SW 1271 (cell line): ENCODE results near the gene SLC22A13.
"Not testable (repeated sequence)": the region's sequence is repeated elsewhere in the genome, so short reads cannot be mapped to it uniquely, and the experiment has no call there.

Experiments
- DNase-seq, 2 experiments: peaks; one replicate each; lab custom pipeline; 2025; lab: John Stamatoyannopoulos, UW

Gene SLC22A13, protein sequence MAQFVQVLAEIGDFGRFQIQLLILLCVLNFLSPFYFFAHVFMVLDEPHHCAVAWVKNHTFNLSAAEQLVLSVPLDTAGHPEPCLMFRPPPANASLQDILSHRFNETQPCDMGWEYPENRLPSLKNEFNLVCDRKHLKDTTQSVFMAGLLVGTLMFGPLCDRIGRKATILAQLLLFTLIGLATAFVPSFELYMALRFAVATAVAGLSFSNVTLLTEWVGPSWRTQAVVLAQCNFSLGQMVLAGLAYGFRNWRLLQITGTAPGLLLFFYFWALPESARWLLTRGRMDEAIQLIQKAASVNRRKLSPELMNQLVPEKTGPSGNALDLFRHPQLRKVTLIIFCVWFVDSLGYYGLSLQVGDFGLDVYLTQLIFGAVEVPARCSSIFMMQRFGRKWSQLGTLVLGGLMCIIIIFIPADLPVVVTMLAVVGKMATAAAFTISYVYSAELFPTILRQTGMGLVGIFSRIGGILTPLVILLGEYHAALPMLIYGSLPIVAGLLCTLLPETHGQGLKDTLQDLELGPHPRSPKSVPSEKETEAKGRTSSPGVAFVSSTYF

DNA sequence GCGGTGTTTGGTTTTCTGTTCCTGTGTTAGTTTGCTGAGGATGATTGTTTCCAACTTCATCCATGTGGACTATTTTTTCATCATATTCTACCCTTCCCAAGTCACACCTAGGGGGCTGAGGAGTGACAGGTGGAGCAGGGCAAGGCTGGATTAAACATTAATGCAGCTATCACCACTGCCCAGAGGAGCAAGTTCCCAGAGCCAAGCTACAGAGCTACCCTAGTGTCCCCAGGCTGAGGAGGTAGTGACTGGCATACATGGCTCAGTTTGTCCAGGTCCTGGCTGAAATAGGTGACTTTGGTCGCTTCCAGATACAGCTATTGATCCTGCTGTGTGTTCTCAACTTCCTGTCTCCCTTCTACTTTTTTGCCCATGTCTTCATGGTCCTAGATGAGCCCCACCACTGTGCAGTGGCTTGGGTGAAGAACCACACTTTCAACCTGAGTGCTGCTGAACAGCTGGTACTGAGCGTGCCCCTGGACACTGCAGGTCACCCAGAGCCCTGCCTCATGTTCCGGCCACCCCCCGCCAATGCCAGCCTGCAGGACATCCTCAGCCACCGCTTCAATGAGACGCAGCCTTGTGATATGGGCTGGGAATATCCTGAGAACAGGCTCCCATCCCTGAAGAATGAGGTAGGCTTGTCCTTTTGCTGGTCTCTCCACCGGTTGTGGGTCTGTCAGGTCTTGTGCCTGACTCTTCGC is at the start of gene SLC22A13:
TSS of gene SLC22A13 (plus strand) at position 209 of the 704 bp plus-strand sequence. CDS start at position 258, 49 bp downstream.
- no peak for DNase-seq

GRCh38 chr3:38219609-38220197 is 45.9 kb upstream of the SLC22A13 start:
- DNase-seq, result no peak

DNA sequence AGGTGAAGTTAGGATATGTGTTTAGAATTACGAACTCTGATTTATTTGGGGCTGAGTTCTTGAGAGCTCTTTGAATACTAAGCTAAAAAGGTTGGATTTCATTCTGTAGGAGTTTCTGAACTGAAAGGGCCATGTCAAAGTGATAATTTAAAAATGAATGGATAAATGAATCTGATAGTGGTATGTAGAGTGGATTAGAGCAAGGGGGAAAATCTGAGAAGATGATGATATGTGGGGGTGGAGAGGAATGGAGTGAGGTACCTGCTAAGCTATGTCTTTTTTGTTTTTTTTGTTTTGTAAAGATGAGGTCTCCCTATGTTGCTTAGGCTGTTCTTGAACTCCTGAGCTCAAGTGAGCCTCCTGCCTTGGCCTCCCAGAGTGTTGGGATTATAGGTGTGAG is 44.6 kb upstream of the SLC22A13 start:
- no peak for DNase-seq

DNA sequence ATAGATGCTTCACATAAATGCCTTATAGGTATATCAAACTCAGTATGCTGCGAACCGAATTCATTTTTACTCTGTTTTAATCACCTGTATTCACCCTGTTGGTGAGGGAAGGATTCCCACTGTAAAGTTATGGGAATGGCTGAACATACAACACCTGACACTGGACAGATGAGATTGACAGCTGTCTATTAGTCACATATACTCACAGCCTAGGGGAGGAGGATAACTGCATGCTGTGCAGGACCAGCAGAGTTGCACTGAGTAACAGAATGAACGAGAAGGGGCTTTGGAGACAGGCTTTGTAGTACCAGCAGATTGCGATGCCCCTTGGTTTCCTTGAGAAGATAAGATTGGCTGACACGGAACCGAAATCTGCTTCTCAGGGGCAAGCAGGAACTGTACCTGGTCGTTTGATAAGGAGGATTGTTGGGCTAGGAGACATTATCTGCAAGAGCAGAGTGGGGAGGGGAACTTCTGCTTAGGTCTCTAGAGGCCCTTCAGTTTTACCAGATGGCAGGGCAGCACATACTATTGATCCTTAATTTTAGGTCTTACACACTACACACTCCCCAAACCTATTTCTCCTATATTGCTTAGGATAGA is 43.5 kb upstream of the SLC22A13 start:
- DNase-seq, result no peak

GRCh38 chr3:38224357-38224756 is 41.3 kb upstream of the SLC22A13 start:
- no peak for DNase-seq

DNA sequence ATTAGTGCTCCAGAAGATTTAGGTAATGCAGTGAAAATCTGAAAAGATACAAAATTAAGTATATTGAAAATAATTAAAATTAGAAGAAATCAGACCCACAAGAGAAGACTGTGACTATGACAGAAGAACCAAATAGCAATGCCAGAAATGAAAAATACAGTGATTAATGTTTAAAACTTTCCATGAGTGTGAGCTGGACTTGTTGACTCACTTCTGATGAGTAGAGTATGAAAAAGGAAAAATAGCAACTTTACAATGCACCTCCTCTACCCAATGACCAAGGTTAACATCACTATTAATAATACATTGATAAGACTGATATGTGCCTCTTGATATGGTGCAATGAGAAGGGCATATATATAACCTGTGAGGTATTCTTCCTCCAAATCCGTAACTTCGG is 39.3 kb upstream of the SLC22A13 start:
- DNase-seq, result peak in 1 of 2 experiments; percentile 34

- DNase-seq, result peak in 1 of 2 experiments; percentile 74
Observed at GRCh38 chr3:38227989-38228388, 37.6 kb upstream of the SLC22A13 start.

- DNase-seq, result no peak
Observed at GRCh38 chr3:38229036-38229435, 36.6 kb upstream of the SLC22A13 start.

GRCh38 chr3:38232701-38233100 is 32.9 kb upstream of the SLC22A13 start:
- no peak for DNase-seq

GRCh38 chr3:38235466-38235865 is 30.1 kb upstream of the SLC22A13 start:
- no peak for DNase-seq

GRCh38 chr3:38238416-38239008 is 27.1 kb upstream of the SLC22A13 start:
- no peak for DNase-seq

DNA sequence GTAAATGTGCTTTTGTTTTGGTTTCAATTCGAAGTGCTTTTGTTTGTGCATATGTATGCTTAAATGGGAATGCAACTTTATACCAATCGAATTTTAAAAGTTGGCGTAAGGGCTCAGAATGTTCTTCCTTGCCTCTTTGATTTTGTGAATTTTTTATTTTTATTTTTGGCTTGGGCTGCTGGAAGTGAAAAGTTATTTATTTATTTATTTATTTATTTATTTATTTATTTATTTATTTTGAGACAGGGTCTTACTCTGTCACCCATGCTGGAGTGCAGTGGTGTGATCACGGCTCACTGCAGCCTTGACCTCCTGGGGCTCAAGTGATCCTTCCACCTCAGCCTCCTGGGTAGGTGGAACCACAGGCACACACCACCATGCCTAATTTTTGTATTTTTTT is 22.8 kb upstream of the SLC22A13 start:
- DNase-seq, result not testable (repeated sequence)

- no peak for DNase-seq
Observed at GRCh38 chr3:38245930-38246329, 19.7 kb upstream of the SLC22A13 start.

DNA sequence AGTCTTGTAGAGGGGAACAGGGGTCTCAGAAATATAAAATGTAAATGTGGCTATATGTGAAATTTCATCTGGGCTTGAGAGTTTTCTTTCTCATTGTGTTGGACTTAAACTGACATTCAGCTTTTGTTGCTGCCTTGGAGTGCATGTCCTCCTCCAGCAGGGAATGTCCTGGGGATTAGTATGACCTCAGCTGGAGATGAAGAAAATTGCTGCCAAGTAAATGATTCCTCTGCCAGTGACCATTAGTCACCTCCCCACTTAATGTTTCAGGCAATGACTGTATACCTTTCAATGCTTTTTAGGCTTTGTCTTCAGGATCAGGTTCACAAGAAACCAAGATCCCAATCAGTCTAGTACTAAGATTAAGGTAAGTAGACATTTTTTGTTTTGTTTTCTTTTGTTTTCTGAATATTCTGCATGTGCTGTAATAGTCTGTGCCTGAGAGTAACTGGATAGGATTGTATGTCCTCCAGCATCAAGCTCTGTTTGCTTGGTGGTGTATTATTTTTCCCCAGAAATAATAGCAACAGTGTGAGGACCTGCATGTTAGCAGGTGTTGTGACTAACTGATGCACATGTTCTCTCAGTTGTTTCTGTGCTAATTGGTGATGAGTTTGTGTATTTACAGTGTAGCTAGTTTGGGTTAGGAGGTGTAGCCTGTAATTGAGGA is 18.1 kb upstream of the SLC22A13 start:
- peak; percentile 38 to 79 for DNase-seq

DNA sequence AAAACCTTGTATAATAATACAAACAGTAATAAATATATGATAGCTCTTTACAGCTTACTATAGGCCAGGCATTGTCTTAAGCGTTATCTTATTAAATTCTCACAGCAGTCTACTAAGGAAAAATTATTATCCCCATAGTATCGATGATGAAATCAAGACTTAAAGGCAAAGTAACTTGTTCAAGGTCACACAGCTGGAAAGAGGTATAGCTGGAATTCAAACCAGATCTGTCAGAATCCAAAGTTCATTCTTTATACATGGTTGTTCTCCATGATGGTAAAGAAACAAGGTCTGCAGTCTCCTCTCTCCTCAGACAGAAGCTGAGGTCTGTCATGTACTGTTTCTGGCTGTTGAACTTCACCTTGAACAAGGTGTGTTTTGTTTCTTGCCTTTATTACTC is 15.4 kb upstream of the SLC22A13 start:
- no peak for DNase-seq

DNA sequence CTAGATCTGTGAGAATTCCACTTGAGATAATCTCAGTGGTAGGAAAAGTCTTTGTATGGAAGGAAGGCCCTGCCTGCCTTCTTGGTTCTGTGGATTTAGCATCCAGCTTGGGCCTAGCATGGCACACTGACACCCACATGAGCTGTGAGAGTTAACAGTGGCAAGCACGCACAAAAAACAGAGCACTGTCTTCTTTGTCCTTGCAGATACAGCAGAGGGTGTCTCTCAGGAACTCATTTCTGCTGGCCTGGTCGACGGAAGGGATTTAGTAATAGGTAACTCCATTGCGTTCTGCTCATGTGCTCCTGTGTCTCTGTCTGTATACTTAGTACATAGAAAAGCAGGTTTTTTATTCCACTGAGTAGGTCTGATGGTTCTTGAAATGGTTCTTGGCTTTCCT is 14.4 kb upstream of the SLC22A13 start:
- no peak for DNase-seq

GRCh38 chr3:38253704-38254103 is 11.9 kb upstream of the SLC22A13 start:
- no peak for DNase-seq

DNA sequence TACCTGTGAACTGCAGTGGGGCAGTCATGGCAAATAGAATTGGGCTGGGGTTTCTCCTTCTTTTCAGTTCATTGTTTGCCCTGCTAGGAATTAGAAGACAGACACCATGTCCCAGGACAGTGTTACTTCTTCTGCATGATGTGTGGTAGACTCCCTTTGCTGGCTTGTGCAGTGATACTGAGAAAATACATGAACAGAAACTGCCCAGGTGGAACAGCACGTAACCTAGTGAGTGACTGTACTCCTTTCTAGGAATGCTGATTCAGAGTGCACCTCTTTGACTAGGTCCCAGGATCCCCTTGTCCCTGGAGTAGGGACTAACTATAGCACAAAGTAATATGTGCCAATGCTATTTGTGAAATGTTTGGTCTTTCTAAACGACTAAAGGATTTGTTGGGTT is 10.7 kb upstream of the SLC22A13 start:
- no peak for DNase-seq

- no peak for DNase-seq
Observed at GRCh38 chr3:38255627-38256026, 10.0 kb upstream of the SLC22A13 start.

DNA sequence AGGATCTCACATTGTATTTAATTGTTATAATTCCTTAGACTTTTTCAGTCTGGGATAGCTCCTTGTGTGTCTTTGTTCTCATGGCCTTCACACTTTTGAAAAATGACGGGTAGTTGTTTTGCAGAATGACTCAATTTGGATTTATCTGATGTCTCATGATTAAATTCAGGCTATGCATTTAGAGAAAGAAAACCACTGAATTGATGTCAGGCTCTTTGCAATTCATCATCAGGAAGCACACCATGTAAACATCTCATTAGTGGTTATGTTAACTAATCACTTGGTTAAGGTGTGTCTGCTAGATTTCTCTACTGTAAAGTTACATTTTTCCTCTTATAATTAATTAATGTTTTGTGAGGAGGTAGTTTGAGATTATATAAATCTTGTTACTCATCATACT is 8.0 kb upstream of the SLC22A13 start:
- no peak for DNase-seq

DNA sequence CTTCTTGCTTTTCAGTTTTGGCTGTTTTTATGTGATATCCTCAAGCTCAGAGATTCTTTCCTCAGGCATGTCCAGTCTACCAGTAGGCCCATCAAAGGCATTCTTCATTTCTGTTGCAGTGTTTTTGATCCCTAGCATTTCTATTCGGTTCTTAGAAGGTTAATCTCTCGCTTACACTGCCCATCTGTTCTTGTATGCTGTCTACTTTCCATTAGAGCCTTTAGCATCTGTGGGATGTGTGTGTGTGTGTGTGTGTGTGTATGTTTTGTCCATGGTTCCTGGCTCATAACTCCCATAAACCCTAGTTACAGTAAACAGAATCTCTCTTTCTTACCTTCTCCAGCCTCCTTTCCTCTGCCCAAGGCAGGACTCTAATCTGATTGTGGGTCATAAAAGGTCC is 5.1 kb upstream of the SLC22A13 start:
- DNase-seq, result no peak
